K562 (cell line): ENCODE data around the gene DUS4L. TPM values are rescaled to one million over a fixed set of nuclear protein-coding genes. Genes with fewer than 3 reads are reported as not detected.

Experiments
- AFF4 ChIP-seq: sonication (generic); formaldehyde crosslinking; IDR thresholded peaks from 2 replicates; pipeline ENCODE4 v1.8.0; 2023; ENCODE audit warnings: mild to moderate bottlenecking, missing genetic modification reagents
- ASH1L ChIP-seq: fragments of 450-650 bp; IDR thresholded peaks from 2 replicates; pipeline ENCODE4 v1.6.1; 2018; ENCODE audit warnings: borderline replicate concordance, mild to moderate bottlenecking, low read depth; ENCODE audit not compliant: partially characterized antibody
- CAMTA2 ChIP-seq: fragments of 250-450 bp; sonication (Bioruptor Pico); conservative IDR thresholded peaks from 2 replicates; pipeline ENCODE4 v1.5.1; 2022
- CEBPG ChIP-seq, 3 experiments: fragments of 200-800 bp in 1 of 3; sonication (Bioruptor generic) in 1 of 3; sonication (generic) in 1 of 3; formaldehyde crosslinking in 1 of 3; IDR thresholded peaks in 2 of 3; conservative IDR thresholded peaks in 1 of 3; 2 replicates each; pipeline versions ENCODE4 v1.6.1 to v1.8.0; 2016 to 2022; ENCODE audit warnings: missing compliant biosample characterization in 2 of 3, missing genetic modification characterization in 2 of 3, mild to moderate bottlenecking in 1 of 3, missing genetic modification reagents in 1 of 3
- DIDO1 ChIP-seq: fragments of 450-650 bp; IDR thresholded peaks from 2 replicates; pipeline ENCODE4 v1.6.1; 2016; ENCODE audit warnings: low read depth, missing biosample characterization, missing genetic modification characterization
- GATA2 ChIP-seq: sonication (generic); formaldehyde crosslinking; IDR thresholded peaks from 2 replicates; pipeline ENCODE4 v1.4.0; 2020; ENCODE audit warnings: mild to moderate bottlenecking, missing genetic modification reagents
- HCFC1 ChIP-seq: IDR thresholded peaks from 2 replicates; pipeline ENCODE4 v1.6.1; 2012; ENCODE audit warnings: low read depth, low read length, improper control_type of control experiment
- HMG20A ChIP-seq: fragments of 450-650 bp; formaldehyde crosslinking; conservative IDR thresholded peaks from 2 replicates; pipeline ENCODE4 v1.4.0; 2020; ENCODE audit warnings: mild to moderate bottlenecking, mixed read lengths
- KLF13 ChIP-seq: fragments of 450-650 bp; IDR thresholded peaks from 2 replicates; pipeline ENCODE4 v1.6.1; 2016; ENCODE audit warnings: missing genetic modification characterization, low read depth, mild to moderate bottlenecking, missing compliant biosample characterization, moderate library complexity, borderline replicate concordance
- NFATC3 ChIP-seq: fragments of 450-650 bp; IDR thresholded peaks from 2 replicates; pipeline ENCODE4 v1.6.1; 2017; ENCODE audit warnings: mild to moderate bottlenecking
- SIRT6 ChIP-seq: IDR thresholded peaks from one replicate; pipeline ENCODE4 v1.6.1; 2012; ENCODE audit warnings: low read depth, mild to moderate bottlenecking, control low read depth, inconsistent platforms, low read length, moderate library complexity
- SMC3 ChIP-seq: conservative IDR thresholded peaks from 2 replicates; pipeline ENCODE4 v1.6.1; 2011; ENCODE audit warnings: low read depth, low read length, improper control_type of control experiment; ENCODE audit not compliant: insufficient read depth
- SUPT5H ChIP-seq: fragments of 450-650 bp; IDR thresholded peaks from 2 replicates; pipeline ENCODE4 v1.6.1; 2016
- TOE1 ChIP-seq, 2 experiments: fragments of 450-650 bp in 1 of 2; sonication (generic) in 1 of 2; formaldehyde crosslinking in 1 of 2; IDR thresholded peaks; 2 replicates each; pipeline versions ENCODE4 v1.7.1 to v1.8.0; 2016 to 2022; ENCODE audit warnings: borderline replicate concordance in 2 of 2, mild to moderate bottlenecking in 2 of 2, antibody characterized with exemption in 1 of 2, inconsistent platforms in 1 of 2, low read depth in 1 of 2, missing genetic modification reagents in 1 of 2, moderate library complexity in 1 of 2
- ZNF408 ChIP-seq: fragments of 250-450 bp; sonication (Bioruptor Pico); IDR thresholded peaks from 2 replicates; pipeline ENCODE4 v1.4.0; 2020; ENCODE audit warnings: low read depth, mild to moderate bottlenecking, moderate library complexity
- ZNF589 ChIP-seq: fragments of 200-800 bp; sonication (Bioruptor generic); IDR thresholded peaks from 2 replicates; pipeline ENCODE4 v1.6.1; 2016; ENCODE audit warnings: low read depth, missing genetic modification characterization, missing compliant biosample characterization
- polyA plus RNA-seq, 8 experiments: library from polyadenylated mRNA; depleted of rRNA in 4 of 8; stranded (reverse) in 5 of 8; unstranded in 3 of 8; fragments of >200 nt; fragmentation: Nextera tagmentation in 2 of 8; fragmentation: Illumina TruSeq in 1 of 8; extraction: Ambion mirVana in 2 of 8; extraction: Trizol in 1 of 8; gene quantifications; 2 replicates each; pipeline versions ENCODE4 v1.2.1 to v1.2.3, GENCODE V29; 2011 to 2014; ENCODE audit warnings: inconsistent platforms in 1 of 8, missing spikeins in 1 of 8
- total RNA-seq, 7 experiments: library from RNA; depleted of rRNA in 6 of 7; stranded (reverse); fragments of >200 nt in 6 of 7; fragmentation: Illumina TruSeq in 2 of 7; extraction: Trizol in 2 of 7; gene quantifications; 2 replicates each; pipeline versions ENCODE4 v1.2.1 to v1.2.3, GENCODE V29; 2011 to 2021; ENCODE audit warnings: low replicate concordance in 1 of 7
- TF ChIP-seq, protein P1 (sequence below): sonication (generic); formaldehyde crosslinking; IDR thresholded peaks from 2 replicates; pipeline ENCODE4 v1.8.0; 2023; ENCODE audit warnings: missing genetic modification reagents, mild to moderate bottlenecking, borderline replicate concordance

The DUS4L gene
- total and polyA plus RNA-seq, 9 of the 15 experiments (the other 6 are each of a cell fraction or from before 2014, with no cell fraction given): 12.2 to 33.6 (median 28.6) TPM

DNA sequence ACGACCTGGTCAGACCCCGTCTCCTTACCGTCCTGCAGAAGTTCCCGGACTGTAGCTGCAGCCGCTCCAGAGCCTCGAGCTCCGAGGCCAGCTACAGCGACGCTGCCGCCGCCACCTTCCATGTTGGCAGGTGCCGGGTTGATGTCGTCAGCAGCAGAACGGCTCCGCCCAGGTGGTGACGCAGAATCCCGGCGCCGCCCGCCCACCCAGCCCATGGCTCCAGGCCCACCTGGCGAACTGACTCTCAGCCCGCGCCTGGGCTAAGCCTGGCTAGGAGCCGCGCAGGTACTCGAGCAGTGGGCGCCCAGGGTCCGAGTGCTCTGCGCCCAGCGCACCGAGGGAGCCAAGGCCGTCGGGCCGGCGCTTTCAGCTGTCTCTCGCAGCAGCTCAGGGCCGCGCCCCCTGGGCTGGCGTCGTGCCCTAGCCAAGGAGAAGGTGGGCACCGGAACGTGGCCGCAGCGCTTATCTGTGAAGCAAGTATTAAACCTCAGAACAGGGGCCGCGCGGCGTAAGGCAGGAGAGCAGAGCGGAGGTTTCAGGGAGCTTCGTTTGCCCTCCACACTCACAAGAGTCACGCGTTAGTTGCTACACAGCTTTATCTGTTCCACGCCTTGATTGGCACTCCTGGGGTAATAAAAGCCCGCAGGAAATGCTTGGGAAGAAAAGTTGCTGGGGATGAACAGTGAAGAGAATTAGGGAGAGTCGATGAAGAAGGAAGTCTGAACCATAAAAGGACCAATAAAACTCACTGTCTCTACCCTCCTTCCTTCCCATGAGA lies at the start of gene DUS4L, which contains the start of gene COG5 (continued):
- peak; percentile 81 for TF ChIP-seq CEBPG (CRISPR knock-in tag; IDR thresholded peaks at IDR 0.05)
- peak in 1 of 2 experiments; percentile 57; a peak in 1 of 4 replicates for TF ChIP-seq CEBPG (tag; conservative IDR thresholded peaks at IDR 0.05 in 1 of 2, IDR thresholded peaks at IDR 0.05 in 1 of 2)
- peak; percentile 67; the same call in 1 of the 2 replicates for TF ChIP-seq AFF4
- TF ChIP-seq, protein P1, sequence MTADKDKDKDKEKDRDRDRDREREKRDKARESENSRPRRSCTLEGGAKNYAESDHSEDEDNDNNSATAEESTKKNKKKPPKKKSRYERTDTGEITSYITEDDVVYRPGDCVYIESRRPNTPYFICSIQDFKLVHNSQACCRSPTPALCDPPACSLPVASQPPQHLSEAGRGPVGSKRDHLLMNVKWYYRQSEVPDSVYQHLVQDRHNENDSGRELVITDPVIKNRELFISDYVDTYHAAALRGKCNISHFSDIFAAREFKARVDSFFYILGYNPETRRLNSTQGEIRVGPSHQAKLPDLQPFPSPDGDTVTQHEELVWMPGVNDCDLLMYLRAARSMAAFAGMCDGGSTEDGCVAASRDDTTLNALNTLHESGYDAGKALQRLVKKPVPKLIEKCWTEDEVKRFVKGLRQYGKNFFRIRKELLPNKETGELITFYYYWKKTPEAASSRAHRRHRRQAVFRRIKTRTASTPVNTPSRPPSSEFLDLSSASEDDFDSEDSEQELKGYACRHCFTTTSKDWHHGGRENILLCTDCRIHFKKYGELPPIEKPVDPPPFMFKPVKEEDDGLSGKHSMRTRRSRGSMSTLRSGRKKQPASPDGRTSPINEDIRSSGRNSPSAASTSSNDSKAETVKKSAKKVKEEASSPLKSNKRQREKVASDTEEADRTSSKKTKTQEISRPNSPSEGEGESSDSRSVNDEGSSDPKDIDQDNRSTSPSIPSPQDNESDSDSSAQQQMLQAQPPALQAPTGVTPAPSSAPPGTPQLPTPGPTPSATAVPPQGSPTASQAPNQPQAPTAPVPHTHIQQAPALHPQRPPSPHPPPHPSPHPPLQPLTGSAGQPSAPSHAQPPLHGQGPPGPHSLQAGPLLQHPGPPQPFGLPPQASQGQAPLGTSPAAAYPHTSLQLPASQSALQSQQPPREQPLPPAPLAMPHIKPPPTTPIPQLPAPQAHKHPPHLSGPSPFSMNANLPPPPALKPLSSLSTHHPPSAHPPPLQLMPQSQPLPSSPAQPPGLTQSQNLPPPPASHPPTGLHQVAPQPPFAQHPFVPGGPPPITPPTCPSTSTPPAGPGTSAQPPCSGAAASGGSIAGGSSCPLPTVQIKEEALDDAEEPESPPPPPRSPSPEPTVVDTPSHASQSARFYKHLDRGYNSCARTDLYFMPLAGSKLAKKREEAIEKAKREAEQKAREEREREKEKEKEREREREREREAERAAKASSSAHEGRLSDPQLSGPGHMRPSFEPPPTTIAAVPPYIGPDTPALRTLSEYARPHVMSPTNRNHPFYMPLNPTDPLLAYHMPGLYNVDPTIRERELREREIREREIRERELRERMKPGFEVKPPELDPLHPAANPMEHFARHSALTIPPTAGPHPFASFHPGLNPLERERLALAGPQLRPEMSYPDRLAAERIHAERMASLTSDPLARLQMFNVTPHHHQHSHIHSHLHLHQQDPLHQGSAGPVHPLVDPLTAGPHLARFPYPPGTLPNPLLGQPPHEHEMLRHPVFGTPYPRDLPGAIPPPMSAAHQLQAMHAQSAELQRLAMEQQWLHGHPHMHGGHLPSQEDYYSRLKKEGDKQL: peak; percentile 63; the same call in 1 of the 2 replicates
- TF ChIP-seq CAMTA2 (CRISPR knock-in tag): no peak
- TF ChIP-seq NFATC3: no peak
- TF ChIP-seq DIDO1 (tag): peak; percentile 79; the same call in 1 of the 2 replicates
- peak; percentile 79 for TF ChIP-seq HCFC1
- TF ChIP-seq ASH1L: no peak
- TF ChIP-seq GATA2 (CRISPR knock-in tag): no peak; the same call in none of the 2 replicates
- no peak for TF ChIP-seq ZNF408 (CRISPR knock-in tag)
- no peak for TF ChIP-seq HMG20A (CRISPR knock-in tag)
- TF ChIP-seq SUPT5H: peak; percentile 92
- TF ChIP-seq KLF13 (tag): 0 out of 2 replicates have a peak, but pooled peaks have one; percentile 64
- no peak; the same call in 1 of the 2 replicates for TF ChIP-seq TOE1 (IDR thresholded peaks at IDR 0.05; ENCODE audit: borderline replicate concordance)
- peak; percentile 85; the same call in 1 of the 2 replicates for TF ChIP-seq TOE1 (CRISPR knock-in tag; IDR thresholded peaks at IDR 0.05; ENCODE audit: borderline replicate concordance, low read depth)
- no peak for TF ChIP-seq SMC3
- TF ChIP-seq ZNF589: no peak
- no peak for TF ChIP-seq SIRT6
